ENCODE data around the gene ADRA2B. TPM values are rescaled to one million over a fixed set of nuclear protein-coding genes. Genes with fewer than 3 reads are reported as not detected.

ADRA2B gene
- total and polyA plus RNA-seq, 2 donors (not counting 3 experiments of a cell fraction or from before 2014, with no cell fraction given) = not detected

GRCh38 chr2:96082211-96083063 lies 33.9 kb downstream of the ADRA2B start:
- DNase-seq (ENCODE audit: low read depth, low spot score) (no peak), FAIRE-seq (no peak)
- H3K9me1 ChIP-seq (replicated peaks; ENCODE audit: control insufficient read depth, extremely low read depth, insufficient read depth, low read length) = no peaks in the 10 kb centered on the region
- H3K9me3 ChIP-seq (replicated peaks; ENCODE audit: control insufficient read depth, insufficient read depth, low read length) = no peaks in the 10 kb centered on the region
- TF ChIP-seq POLR2A (IDR thresholded peaks at IDR 0.05; ENCODE audit: low read depth, low read length) = no peak
- TF ChIP-seq JUN (IDR thresholded peaks at IDR 0.05; ENCODE audit: borderline replicate concordance, insufficient read depth, insufficient read length, low read depth) = no peak
- TF ChIP-seq MAX (IDR thresholded peaks at IDR 0.05; ENCODE audit: insufficient read depth, insufficient read length) = no peak
- TF ChIP-seq MYC (IDR thresholded peaks at IDR 0.05; ENCODE audit: low read depth, low read length) = no peak
- no peak for TF ChIP-seq POLR2AphosphoS5 (IDR thresholded peaks at IDR 0.05; ENCODE audit: insufficient read depth, low read depth, low read length)
- TF ChIP-seq CTCF (IDR thresholded peaks at IDR 0.05; ENCODE audit: extremely low read depth in 1 of 2, insufficient read depth in 1 of 2, low read depth in 1 of 2, low read length in 2 of 2) = no peak
- TF ChIP-seq FOS (IDR thresholded peaks at IDR 0.05; ENCODE audit: borderline replicate concordance, insufficient read depth, low read length) = no peak
- no peak for TF ChIP-seq EZH2 (IDR thresholded peaks at IDR 0.05; ENCODE audit: borderline replicate concordance, low read depth, low read length, severe bottlenecking)
- no peak for TF ChIP-seq GATA2 (IDR thresholded peaks at IDR 0.05; ENCODE audit: insufficient read depth, insufficient read length, low read depth, low read length)
- no peak overlapping the region for H3K4me2 ChIP-seq (ENCODE audit: insufficient read depth, low read length)
- POLR2A ChIA-PET = no interaction called here
- no peaks in the 10 kb centered on the region for H3K36me3 ChIP-seq (ENCODE audit: control insufficient read depth in 2 of 2, extremely low read depth in 1 of 2, insufficient read depth in 2 of 2, low read length in 2 of 2)
- CTCF ChIA-PET = interaction anchor here (1.2 to 1.5 kb wide), 2 partner anchors 34 to 92 kb away, joined by 3 to 5 read pairs; no protein-coding TSS in a partner anchor
- no TSS peak for BruUV-seq (replicated peaks)
- H3K79me2 ChIP-seq (ENCODE audit: control insufficient read depth, insufficient read depth, low read length) = no peaks in the 10 kb centered on the region
- dilution Hi-C loops (cut with MboI; ENCODE audit: extremely low pct_ligation_motif_present, low sequenced_read_pairs) = no loop called here
- intact Hi-C loops (cut with micrococcal nuclease) = no loop called here
- H3K4me3 ChIP-seq (replicated peaks in 1 of 3; ENCODE audit: insufficient read depth in 1 of 3, low read depth in 1 of 3, low read length in 3 of 3) = no peak overlapping the region
- no peak overlapping the region for H3K9ac ChIP-seq (replicated peaks; ENCODE audit: extremely low read depth, insufficient read depth, low read length)
- H3K4me1 ChIP-seq (ENCODE audit: control insufficient read depth, extremely low read depth, insufficient read depth, low read length) = no peaks in the 10 kb centered on the region
- no peaks in the 10 kb centered on the region for H4K20me1 ChIP-seq (replicated peaks; ENCODE audit: control insufficient read depth, extremely low read depth, insufficient read depth, low read length)
- H2AFZ ChIP-seq (ENCODE audit: low read depth, low read length) = no peak overlapping the region
- H3K27ac ChIP-seq (ENCODE audit: insufficient read depth, low read depth, low read length) = no peak overlapping the region
- H3K27me3 ChIP-seq (ENCODE audit: control insufficient read depth in 2 of 2, insufficient read depth in 2 of 2, low read length in 2 of 2) = peaks cover 2 to 6% of the 10 kb centered on the region in 2 experiments

Data from endothelial cell of umbilical vein (primary cell).